Transverse colon (tissue), 4 donors: Measurements from ENCODE around the gene RTRAF.

Source experiments
- EP300 ChIP-seq: sonication (generic); formaldehyde crosslinking; IDR thresholded peaks from one replicate; pipeline ENCODE4 v1.6.1; 2017; ENCODE audit warnings: antibody characterized with exemption, low read depth
- POLR2A ChIP-seq: fragments of 450-650 bp; IDR thresholded peaks from one replicate; pipeline ENCODE4 v1.6.1; 2016; ENCODE audit warnings: antibody characterized with exemption, mild to moderate bottlenecking, moderate library complexity
- POLR2AphosphoS5 ChIP-seq, 3 donors: sonication (generic); formaldehyde crosslinking; IDR thresholded peaks; one replicate each; pipeline ENCODE4 v1.6.1; 2016; ENCODE audit warnings: antibody characterized with exemption in 3 of 3
- TF ChIP-seq, protein P1 (sequence below), 5 experiments: fragments of 200-600 bp in 3 of 5; fragments of 450-650 bp in 2 of 5; sonication (generic) in 3 of 5; IDR thresholded peaks; 1 replicate in 2 of 5; 2 replicates in 3 of 5; pipeline ENCODE4 v1.5.1; 2016 to 2017; ENCODE audit warnings: antibody characterized with exemption in 5 of 5, inconsistent platforms in 3 of 5, mild to moderate bottlenecking in 2 of 5, moderate library complexity in 1 of 5

DNA sequence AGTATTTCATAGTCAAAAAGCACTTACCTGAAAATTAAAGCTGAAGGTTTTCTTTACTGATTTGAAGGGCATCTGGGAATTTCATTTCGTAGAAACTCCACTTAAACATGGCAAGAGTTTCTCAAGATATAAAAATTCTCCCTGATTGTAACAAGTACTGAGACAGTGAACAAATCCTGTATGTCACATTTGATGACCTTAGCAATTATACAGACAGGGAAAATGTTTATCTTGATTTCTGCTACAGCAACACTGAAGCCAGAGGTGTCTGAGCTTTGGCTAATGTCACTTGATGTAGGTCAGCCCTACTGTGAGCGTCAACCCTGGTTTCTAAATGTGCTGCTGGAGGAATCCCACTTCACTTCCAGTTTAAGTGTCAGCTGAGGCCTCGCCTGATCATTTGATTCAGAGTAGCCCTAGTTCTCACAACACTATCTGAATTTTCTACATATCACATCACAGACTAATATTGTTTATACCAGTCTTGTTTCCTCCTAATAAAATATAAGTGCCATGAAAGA, 20.9 kb downstream of the RTRAF start:
- TF ChIP-seq POLR2AphosphoS5 (IDR thresholded peaks at IDR 0.05) (no peak), POLR2A (no peak), EP300 (no peak)
- TF ChIP-seq, protein P1, sequence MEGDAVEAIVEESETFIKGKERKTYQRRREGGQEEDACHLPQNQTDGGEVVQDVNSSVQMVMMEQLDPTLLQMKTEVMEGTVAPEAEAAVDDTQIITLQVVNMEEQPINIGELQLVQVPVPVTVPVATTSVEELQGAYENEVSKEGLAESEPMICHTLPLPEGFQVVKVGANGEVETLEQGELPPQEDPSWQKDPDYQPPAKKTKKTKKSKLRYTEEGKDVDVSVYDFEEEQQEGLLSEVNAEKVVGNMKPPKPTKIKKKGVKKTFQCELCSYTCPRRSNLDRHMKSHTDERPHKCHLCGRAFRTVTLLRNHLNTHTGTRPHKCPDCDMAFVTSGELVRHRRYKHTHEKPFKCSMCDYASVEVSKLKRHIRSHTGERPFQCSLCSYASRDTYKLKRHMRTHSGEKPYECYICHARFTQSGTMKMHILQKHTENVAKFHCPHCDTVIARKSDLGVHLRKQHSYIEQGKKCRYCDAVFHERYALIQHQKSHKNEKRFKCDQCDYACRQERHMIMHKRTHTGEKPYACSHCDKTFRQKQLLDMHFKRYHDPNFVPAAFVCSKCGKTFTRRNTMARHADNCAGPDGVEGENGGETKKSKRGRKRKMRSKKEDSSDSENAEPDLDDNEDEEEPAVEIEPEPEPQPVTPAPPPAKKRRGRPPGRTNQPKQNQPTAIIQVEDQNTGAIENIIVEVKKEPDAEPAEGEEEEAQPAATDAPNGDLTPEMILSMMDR (IDR thresholded peaks at IDR 0.05) = no peak
